Glutamatergic neuron (in vitro differentiated cells): ENCODE results near the gene WDR6. TPM values are rescaled to one million over a fixed set of nuclear protein-coding genes. Genes with fewer than 3 reads are reported as not detected.

Experiments used
- DNase-seq: peaks from one replicate; pipeline ENCODE4 v3.0.0; 2022
- H3K27ac Mint-ChIP-seq: one replicate; pipeline ENCODE4 v1.8.0; 2020; ENCODE audit warnings: mild to moderate bottlenecking, mixed read lengths, inconsistent platforms; ENCODE audit not compliant: unreplicated experiment
- H3K27me3 Mint-ChIP-seq: one replicate; pipeline ENCODE4 v1.8.0; 2020; ENCODE audit warnings: mild to moderate bottlenecking, moderate library complexity, mixed read lengths, inconsistent platforms; ENCODE audit not compliant: unreplicated experiment
- H3K36me3 Mint-ChIP-seq: one replicate; pipeline ENCODE4 v1.8.0; 2020; ENCODE audit warnings: mild to moderate bottlenecking, mixed read lengths, inconsistent platforms; ENCODE audit not compliant: unreplicated experiment
- H3K4me1 Mint-ChIP-seq: one replicate; pipeline ENCODE4 v1.8.0; 2020; ENCODE audit warnings: mild to moderate bottlenecking, low read depth, mixed read lengths, inconsistent platforms; ENCODE audit not compliant: unreplicated experiment
- H3K4me3 Mint-ChIP-seq: one replicate; pipeline ENCODE4 v1.8.0; 2020; ENCODE audit warnings: mild to moderate bottlenecking, mixed read lengths, inconsistent platforms; ENCODE audit not compliant: unreplicated experiment
- H3K9me3 Mint-ChIP-seq: one replicate; pipeline ENCODE4 v1.8.0; 2020; ENCODE audit warnings: mild to moderate bottlenecking, moderate library complexity, mixed read lengths, inconsistent platforms; ENCODE audit not compliant: unreplicated experiment
- total RNA-seq: library from RNA; stranded (reverse); fragmentation: NEBNext Ultra II Directional; extraction: Animal tissue kit (Norgen Biotek cat#: 25700); gene quantifications from one replicate; pipeline ENCODE4 v1.2.1, GENCODE V29; 2021; ENCODE audit not compliant: unreplicated experiment
- TF ChIP-seq, protein P1 (sequence below): fragments of 200-600 bp; sonication (generic); IDR thresholded peaks from one replicate; pipeline ENCODE4 v1.5.0; 2021; ENCODE audit not compliant: partially characterized antibody, unreplicated experiment

The WDR6 gene
- total RNA-seq, 1 donor from 2014 or later, result 236 TPM

DNA sequence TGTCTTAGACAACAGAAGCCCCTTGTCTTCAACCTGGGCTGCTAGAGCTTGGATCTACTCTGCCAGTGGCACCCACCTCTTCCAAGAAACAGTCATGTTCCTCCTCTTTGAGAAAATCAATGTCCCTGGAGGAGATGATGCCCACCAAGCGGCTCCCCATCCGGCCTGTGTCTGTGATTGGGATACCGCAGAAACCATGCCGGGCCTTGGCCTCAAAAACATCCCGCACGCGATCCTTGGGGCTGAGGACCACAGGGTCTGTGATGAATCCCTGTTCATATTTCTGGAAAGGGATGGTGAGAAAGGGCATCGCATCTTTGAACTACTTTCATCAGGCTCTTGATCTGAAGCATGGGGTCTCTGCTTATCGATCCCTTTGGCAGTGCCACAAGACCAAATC is 20.4 kb downstream of the WDR6 start:
- no peak for DNase-seq
- Mint-ChIP-seq H3K4me3 (no peak overlapping the region), H3K27me3 (peaks cover 15% of the 10 kb centered on the region), H3K27ac (no peak overlapping the region), H3K36me3 (peaks cover 5% of the 10 kb centered on the region), H3K4me1 (peaks cover 15% of the 10 kb centered on the region), H3K9me3 (peaks cover 14% of the 10 kb centered on the region)
- TF ChIP-seq, protein P1, sequence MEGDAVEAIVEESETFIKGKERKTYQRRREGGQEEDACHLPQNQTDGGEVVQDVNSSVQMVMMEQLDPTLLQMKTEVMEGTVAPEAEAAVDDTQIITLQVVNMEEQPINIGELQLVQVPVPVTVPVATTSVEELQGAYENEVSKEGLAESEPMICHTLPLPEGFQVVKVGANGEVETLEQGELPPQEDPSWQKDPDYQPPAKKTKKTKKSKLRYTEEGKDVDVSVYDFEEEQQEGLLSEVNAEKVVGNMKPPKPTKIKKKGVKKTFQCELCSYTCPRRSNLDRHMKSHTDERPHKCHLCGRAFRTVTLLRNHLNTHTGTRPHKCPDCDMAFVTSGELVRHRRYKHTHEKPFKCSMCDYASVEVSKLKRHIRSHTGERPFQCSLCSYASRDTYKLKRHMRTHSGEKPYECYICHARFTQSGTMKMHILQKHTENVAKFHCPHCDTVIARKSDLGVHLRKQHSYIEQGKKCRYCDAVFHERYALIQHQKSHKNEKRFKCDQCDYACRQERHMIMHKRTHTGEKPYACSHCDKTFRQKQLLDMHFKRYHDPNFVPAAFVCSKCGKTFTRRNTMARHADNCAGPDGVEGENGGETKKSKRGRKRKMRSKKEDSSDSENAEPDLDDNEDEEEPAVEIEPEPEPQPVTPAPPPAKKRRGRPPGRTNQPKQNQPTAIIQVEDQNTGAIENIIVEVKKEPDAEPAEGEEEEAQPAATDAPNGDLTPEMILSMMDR, result no peak

GRCh38 chr3:49028298-49028672 is 21.1 kb downstream of the WDR6 start:
- Mint-ChIP-seq H3K9me3 (peaks cover 12% of the 10 kb centered on the region), H3K36me3 (peaks cover 5% of the 10 kb centered on the region), H3K27me3 (peaks cover 15% of the 10 kb centered on the region), H3K4me3 (peak overlapping the region; percentile 95), H3K27ac (peak overlapping the region; percentile 87), H3K4me1 (peaks cover 9% of the 10 kb centered on the region)
- TF ChIP-seq, protein P1, result no peak
- DNase-seq, result no peak

GRCh38 chr3:49028673-49029562 is 21.7 kb downstream of the WDR6 start, which contains the start of gene IMPDH2:
IMPDH2 (minus strand) TSS chr3:49029398; CDS start chr3:49029350, 48 bp downstream.
- Mint-ChIP-seq H3K27me3 (peaks cover 15% of the 10 kb centered on the region), H3K9me3 (peaks cover 11% of the 10 kb centered on the region), H3K27ac (peak within 1 kb of the TSS; percentile 88), H3K4me3 (peak within 1 kb of the TSS; percentile 95), H3K4me1 (peaks cover 8% of the 10 kb centered on the region), H3K36me3 (peaks cover 5% of the 10 kb centered on the region)
- TF ChIP-seq, protein P1, result no peak
- peak; percentile 94 for DNase-seq

- H3K27ac Mint-ChIP-seq, result peak overlapping the region; percentile 88
- peaks cover 5% of the 10 kb centered on the region for H3K36me3 Mint-ChIP-seq
- H3K4me1 Mint-ChIP-seq, result peaks cover 8% of the 10 kb centered on the region
- peaks cover 11% of the 10 kb centered on the region for H3K9me3 Mint-ChIP-seq
- TF ChIP-seq, protein P1, result no peak
- H3K4me3 Mint-ChIP-seq, result peak overlapping the region; percentile 95
- H3K27me3 Mint-ChIP-seq, result peaks cover 15% of the 10 kb centered on the region
- DNase-seq, result no peak
Measured at GRCh38 chr3:49029563-49029884, 22.3 kb downstream of the WDR6 start.

GRCh38 chr3:49030321-49030720 is 23.1 kb downstream of the WDR6 start:
- DNase-seq, result no peak
- H3K36me3 Mint-ChIP-seq, result peaks cover 5% of the 10 kb centered on the region
- peaks cover 8% of the 10 kb centered on the region for H3K4me1 Mint-ChIP-seq
- H3K9me3 Mint-ChIP-seq, result peaks cover 11% of the 10 kb centered on the region
- TF ChIP-seq, protein P1, result no peak
- peaks cover 15% of the 10 kb centered on the region for H3K27me3 Mint-ChIP-seq
- H3K27ac Mint-ChIP-seq, result no peak overlapping the region
- H3K4me3 Mint-ChIP-seq, result no peak overlapping the region
